B cell (primary cell): Measurements from ENCODE around the gene ACTL8.

ENCODE experiments used
- CTCF ChIP-seq: fragments of 200-600 bp; IDR thresholded peaks from one replicate; pipeline ENCODE4 v1.8.0; 2022; ENCODE audit warnings: antibody characterized with exemption, mild to moderate bottlenecking
- EZH2 ChIP-seq: IDR thresholded peaks from 2 replicates; pipeline ENCODE4 v1.6.1; 2012; ENCODE audit warnings: borderline replicate concordance, low read depth, mild to moderate bottlenecking, moderate library complexity, low read length; ENCODE audit not compliant: insufficient read depth, poor library complexity, severe bottlenecking

GRCh38 chr1:17765444-17766411, 10.6 kb downstream of the ACTL8 start:
- no peak for TF ChIP-seq EZH2
- TF ChIP-seq CTCF = no peak
